ENCODE data around the gene RDH13.

The RDH13 gene

DNA sequence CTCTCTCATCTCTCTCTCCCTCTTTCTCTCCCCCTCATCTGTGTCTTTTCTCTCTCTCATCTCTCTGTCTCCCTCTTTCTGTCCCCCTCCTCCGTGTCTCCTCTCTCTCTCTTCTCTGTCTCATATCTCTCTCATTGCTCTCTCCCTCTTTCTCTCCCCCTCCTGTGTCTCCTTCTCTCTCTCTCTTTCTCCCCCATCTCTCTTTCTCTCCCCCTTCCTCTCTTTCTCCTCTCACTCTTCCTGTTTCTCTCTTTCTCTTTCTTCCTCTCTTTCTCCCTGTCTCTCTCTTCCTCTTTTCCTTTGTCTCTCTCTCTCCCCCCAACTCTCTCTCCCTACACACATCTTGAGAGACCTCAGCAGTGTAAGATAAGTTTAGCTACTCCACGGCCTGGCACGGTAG is 4.9 kb upstream of the RDH13 start (continued):
- TF ChIP-seq ZNF426 (tag by site-specific recombination; IDR thresholded peaks at IDR 0.05): no peak
- no peak for TF ChIP-seq ZNF311 (tag by site-specific recombination; IDR thresholded peaks at IDR 0.05; ENCODE audit: borderline replicate concordance)
- no peak for TF ChIP-seq ZNF121 (tag by site-specific recombination; IDR thresholded peaks at IDR 0.05)
- TF ChIP-seq ZNF366 (tag by site-specific recombination; conservative IDR thresholded peaks at IDR 0.05): peak; percentile 72
- TF ChIP-seq ZNF596 (tag by site-specific recombination; IDR thresholded peaks at IDR 0.05): peak; percentile 63; the same call in 1 of the 2 replicates
- TF ChIP-seq ZNF394 (tag by site-specific recombination; IDR thresholded peaks at IDR 0.05; ENCODE audit: borderline replicate concordance): no peak
- no peak for TF ChIP-seq SP7 (tag by site-specific recombination; IDR thresholded peaks at IDR 0.05)
- TF ChIP-seq, protein P1, sequence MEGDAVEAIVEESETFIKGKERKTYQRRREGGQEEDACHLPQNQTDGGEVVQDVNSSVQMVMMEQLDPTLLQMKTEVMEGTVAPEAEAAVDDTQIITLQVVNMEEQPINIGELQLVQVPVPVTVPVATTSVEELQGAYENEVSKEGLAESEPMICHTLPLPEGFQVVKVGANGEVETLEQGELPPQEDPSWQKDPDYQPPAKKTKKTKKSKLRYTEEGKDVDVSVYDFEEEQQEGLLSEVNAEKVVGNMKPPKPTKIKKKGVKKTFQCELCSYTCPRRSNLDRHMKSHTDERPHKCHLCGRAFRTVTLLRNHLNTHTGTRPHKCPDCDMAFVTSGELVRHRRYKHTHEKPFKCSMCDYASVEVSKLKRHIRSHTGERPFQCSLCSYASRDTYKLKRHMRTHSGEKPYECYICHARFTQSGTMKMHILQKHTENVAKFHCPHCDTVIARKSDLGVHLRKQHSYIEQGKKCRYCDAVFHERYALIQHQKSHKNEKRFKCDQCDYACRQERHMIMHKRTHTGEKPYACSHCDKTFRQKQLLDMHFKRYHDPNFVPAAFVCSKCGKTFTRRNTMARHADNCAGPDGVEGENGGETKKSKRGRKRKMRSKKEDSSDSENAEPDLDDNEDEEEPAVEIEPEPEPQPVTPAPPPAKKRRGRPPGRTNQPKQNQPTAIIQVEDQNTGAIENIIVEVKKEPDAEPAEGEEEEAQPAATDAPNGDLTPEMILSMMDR (tag by site-specific recombination; IDR thresholded peaks at IDR 0.05): no peak
- TF ChIP-seq, protein P2, sequence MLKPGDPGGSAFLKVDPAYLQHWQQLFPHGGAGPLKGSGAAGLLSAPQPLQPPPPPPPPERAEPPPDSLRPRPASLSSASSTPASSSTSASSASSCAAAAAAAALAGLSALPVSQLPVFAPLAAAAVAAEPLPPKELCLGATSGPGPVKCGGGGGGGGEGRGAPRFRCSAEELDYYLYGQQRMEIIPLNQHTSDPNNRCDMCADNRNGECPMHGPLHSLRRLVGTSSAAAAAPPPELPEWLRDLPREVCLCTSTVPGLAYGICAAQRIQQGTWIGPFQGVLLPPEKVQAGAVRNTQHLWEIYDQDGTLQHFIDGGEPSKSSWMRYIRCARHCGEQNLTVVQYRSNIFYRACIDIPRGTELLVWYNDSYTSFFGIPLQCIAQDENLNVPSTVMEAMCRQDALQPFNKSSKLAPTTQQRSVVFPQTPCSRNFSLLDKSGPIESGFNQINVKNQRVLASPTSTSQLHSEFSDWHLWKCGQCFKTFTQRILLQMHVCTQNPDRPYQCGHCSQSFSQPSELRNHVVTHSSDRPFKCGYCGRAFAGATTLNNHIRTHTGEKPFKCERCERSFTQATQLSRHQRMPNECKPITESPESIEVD (tag by site-specific recombination; IDR thresholded peaks at IDR 0.05): no peak
- TF ChIP-seq ZEB2 (tag by site-specific recombination; IDR thresholded peaks at IDR 0.05): no peak
- TF ChIP-seq, protein P3, sequence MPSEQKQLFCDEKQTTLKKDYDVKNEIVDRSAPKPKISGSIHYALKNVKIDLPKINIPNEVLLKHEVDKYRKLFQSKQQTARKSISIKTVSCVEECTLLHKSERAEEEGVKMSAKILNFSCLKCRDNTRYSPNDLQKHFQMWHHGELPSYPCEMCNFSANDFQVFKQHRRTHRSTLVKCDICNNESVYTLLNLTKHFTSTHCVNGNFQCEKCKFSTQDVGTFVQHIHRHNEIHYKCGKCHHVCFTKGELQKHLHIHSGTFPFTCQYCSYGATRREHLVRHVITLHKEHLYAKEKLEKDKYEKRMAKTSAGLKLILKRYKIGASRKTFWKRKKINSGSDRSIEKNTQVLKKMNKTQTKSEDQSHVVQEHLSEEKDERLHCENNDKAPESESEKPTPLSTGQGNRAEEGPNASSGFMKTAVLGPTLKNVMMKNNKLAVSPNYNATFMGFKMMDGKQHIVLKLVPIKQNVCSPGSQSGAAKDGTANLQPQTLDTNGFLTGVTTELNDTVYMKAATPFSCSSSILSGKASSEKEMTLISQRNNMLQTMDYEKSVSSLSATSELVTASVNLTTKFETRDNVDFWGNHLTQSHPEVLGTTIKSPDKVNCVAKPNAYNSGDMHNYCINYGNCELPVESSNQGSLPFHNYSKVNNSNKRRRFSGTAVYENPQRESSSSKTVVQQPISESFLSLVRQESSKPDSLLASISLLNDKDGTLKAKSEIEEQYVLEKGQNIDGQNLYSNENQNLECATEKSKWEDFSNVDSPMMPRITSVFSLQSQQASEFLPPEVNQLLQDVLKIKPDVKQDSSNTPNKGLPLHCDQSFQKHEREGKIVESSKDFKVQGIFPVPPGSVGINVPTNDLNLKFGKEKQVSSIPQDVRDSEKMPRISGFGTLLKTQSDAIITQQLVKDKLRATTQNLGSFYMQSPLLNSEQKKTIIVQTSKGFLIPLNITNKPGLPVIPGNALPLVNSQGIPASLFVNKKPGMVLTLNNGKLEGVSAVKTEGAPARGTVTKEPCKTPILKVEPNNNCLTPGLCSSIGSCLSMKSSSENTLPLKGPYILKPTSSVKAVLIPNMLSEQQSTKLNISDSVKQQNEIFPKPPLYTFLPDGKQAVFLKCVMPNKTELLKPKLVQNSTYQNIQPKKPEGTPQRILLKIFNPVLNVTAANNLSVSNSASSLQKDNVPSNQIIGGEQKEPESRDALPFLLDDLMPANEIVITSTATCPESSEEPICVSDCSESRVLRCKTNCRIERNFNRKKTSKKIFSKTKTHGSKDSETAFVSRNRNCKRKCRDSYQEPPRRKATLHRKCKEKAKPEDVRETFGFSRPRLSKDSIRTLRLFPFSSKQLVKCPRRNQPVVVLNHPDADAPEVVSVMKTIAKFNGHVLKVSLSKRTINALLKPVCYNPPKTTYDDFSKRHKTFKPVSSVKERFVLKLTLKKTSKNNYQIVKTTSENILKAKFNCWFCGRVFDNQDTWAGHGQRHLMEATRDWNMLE (tag by site-specific recombination; conservative IDR thresholded peaks at IDR 0.05; ENCODE audit: low read depth): no peak

DNA sequence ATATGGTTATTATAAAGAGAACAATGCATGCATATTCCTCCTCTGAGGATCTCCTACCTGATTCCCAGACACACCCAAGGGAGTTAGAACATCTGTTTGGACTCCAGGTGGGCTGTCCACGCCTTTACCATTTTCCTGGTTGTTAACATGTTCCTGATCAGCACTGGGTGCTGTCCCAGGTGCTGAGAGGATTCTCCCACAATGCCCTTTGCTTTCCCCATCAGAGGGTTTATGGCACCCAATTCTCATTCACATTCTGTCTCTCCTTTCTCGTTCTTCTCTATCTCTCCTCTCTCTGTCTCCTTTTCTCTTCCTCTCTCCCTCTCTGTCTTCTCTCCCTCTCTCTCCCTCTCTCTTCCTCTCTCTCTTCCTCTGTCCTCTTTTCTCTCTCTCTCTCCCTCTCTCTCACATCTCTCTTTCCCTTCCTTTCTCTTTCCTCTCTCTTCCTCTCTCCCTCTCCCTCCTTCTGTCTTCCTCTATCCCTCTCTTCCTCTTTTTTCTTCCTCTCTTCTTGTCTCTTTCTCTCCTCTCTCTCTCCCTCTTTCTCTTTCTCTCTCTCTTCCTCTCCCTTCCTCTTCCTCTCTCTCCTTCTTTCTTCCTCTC is 3.3 kb upstream of the RDH13 start:
- Histone ChIP-seq H3K27ac (ENCODE audit: extremely low read depth, low read depth, low read length) (no peak overlapping the region), H3K9me3 (ENCODE audit: control insufficient read depth, insufficient read depth, low read depth, low read length) (no peaks in the 10 kb centered on the region), H3K4me3 (ENCODE audit: low read depth, low read length) (no peak overlapping the region), H3K36me3 (ENCODE audit: control insufficient read depth in 2 of 2, insufficient read depth in 1 of 2, low read length in 2 of 2) (no peaks in the 10 kb centered on the region; a peak in 1 of 3 replicates), H3K4me1 (ENCODE audit: control insufficient read depth, insufficient read depth, low read length) (peaks cover 4% of the 10 kb centered on the region; the same call in 1 of the 2 replicates)
- POLR2A ChIA-PET: interaction anchor here (0.6 kb wide), 1 partner anchor 14 kb away, joined by 5 read pairs; no protein-coding TSS in a partner anchor
- CTCF ChIA-PET: interaction anchor here (0.8 kb wide), 1 partner anchor 11 kb away, joined by 3 read pairs; no protein-coding TSS in a partner anchor
- TF ChIP-seq PRDM1 (tag by site-specific recombination; IDR thresholded peaks at IDR 0.05) (peak; percentile 99), ZNF394 (tag by site-specific recombination; IDR thresholded peaks at IDR 0.05; ENCODE audit: borderline replicate concordance) (no peak), ZNF311 (tag by site-specific recombination; IDR thresholded peaks at IDR 0.05; ENCODE audit: borderline replicate concordance) (no peak), ZNF76 (tag by site-specific recombination; IDR thresholded peaks at IDR 0.05; ENCODE audit: borderline replicate concordance, low read depth) (0 out of 2 replicates have a peak, but pooled peaks have one; percentile 17), ZNF837 (tag by site-specific recombination; IDR thresholded peaks at IDR 0.05) (no peak), REST (tag by site-specific recombination; IDR thresholded peaks at IDR 0.05) (peak; percentile 96), ZNF610 (tag by site-specific recombination; IDR thresholded peaks at IDR 0.05; ENCODE audit: borderline replicate concordance) (no peak), MZF1 (tag by site-specific recombination; IDR thresholded peaks at IDR 0.05; ENCODE audit: borderline replicate concordance) (no peak), ZBTB10 (tag by site-specific recombination; IDR thresholded peaks at IDR 0.05) (no peak), ZNF658 (tag by site-specific recombination; IDR thresholded peaks at IDR 0.05) (no peak)
